Stimulated activated effector memory CD8-positive, alpha-beta T cell treated with anti-CD3 and anti-CD28 coated beads, Interleukin-12 subunit alpha, Interleukin-12 subunit beta, amount 100 ng/mL, for 72 hours (primary cell): Measurements from ENCODE around the gene KLF6.

Experiments
- ATAC-seq: fragments of 150-1000 bp; cut with Tn5 transposase; 2 replicates; pipeline ENCODE4 v1.10.0; 2021
- DNase-seq, 2 donors: peaks; one replicate each; pipeline ENCODE4 v3.0.0; 2021 to 2022; ENCODE audit warnings: low spot score in 2 of 2
- H3K27ac Mint-ChIP-seq: one replicate; pipeline ENCODE4 v1.8.0; 2022; ENCODE audit warnings: mild to moderate bottlenecking, mixed read lengths
- H3K36me3 Mint-ChIP-seq: one replicate; pipeline ENCODE4 v1.8.0; 2022; ENCODE audit warnings: mild to moderate bottlenecking, mixed read lengths
- H3K4me1 Mint-ChIP-seq: one replicate; pipeline ENCODE4 v1.8.0; 2022; ENCODE audit warnings: mixed read lengths
- H3K4me3 Mint-ChIP-seq: one replicate; pipeline ENCODE4 v1.8.0; 2022; ENCODE audit warnings: mild to moderate bottlenecking, mixed read lengths
- H3K9me3 Mint-ChIP-seq: one replicate; pipeline ENCODE4 v1.8.0; 2022; ENCODE audit warnings: mixed read lengths

KLF6 gene

GRCh38 chr10:3784510-3785250, at the start of gene KLF6:
KLF6 (minus strand) TSS chr10:3785209; CDS start chr10:3785014, 195 bp downstream.
- DNase-seq, result no peak

GRCh38 chr10:3834404-3834803, 49.4 kb upstream of the KLF6 start:
- peaks cover 57% of the 10 kb centered on the region for H3K4me1 Mint-ChIP-seq
- H3K36me3 Mint-ChIP-seq, result no peaks in the 10 kb centered on the region
- no peaks in the 10 kb centered on the region for H3K9me3 Mint-ChIP-seq

More at GRCh38 chr10:3784510-3785250, at the start of gene KLF6:
- peaks cover 75% of the 10 kb centered on the region for H3K36me3 Mint-ChIP-seq
- peaks cover 49% of the 10 kb centered on the region for H3K4me1 Mint-ChIP-seq
- peak within 1 kb of the TSS; percentile 100 for H3K27ac Mint-ChIP-seq
- H3K9me3 Mint-ChIP-seq, result peaks cover 2% of the 10 kb centered on the region
- peak; percentile 0 for ATAC-seq
- peak within 1 kb of the TSS; percentile 98 for H3K4me3 Mint-ChIP-seq

GRCh38 chr10:3833046-3833445, 48.0 kb upstream of the KLF6 start:
- peaks cover 65% of the 10 kb centered on the region for H3K4me1 Mint-ChIP-seq
- no peaks in the 10 kb centered on the region for H3K36me3 Mint-ChIP-seq
- no peaks in the 10 kb centered on the region for H3K9me3 Mint-ChIP-seq
- H3K4me3 Mint-ChIP-seq, result no peak overlapping the region
- ATAC-seq, result no peak
- no peak for DNase-seq
- no peak overlapping the region for H3K27ac Mint-ChIP-seq

More at GRCh38 chr10:3834404-3834803, 49.4 kb upstream of the KLF6 start:
- ATAC-seq, result no peak
- Mint-ChIP-seq H3K27ac (no peak overlapping the region), H3K4me3 (no peak overlapping the region)
- DNase-seq, result no peak

GRCh38 chr10:3832022-3832786, 47.2 kb upstream of the KLF6 start:
- Mint-ChIP-seq H3K4me1 (peaks cover 64% of the 10 kb centered on the region), H3K4me3 (peak overlapping the region; percentile 11), H3K9me3 (no peaks in the 10 kb centered on the region), H3K27ac (peak overlapping the region; percentile 75), H3K36me3 (no peaks in the 10 kb centered on the region)
- no peak for DNase-seq
- ATAC-seq, result no peak

GRCh38 chr10:3831608-3832007, 46.6 kb upstream of the KLF6 start:
- DNase-seq (no peak), ATAC-seq (no peak)
- peaks cover 58% of the 10 kb centered on the region for H3K4me1 Mint-ChIP-seq
- no peaks in the 10 kb centered on the region for H3K9me3 Mint-ChIP-seq
- H3K36me3 Mint-ChIP-seq, result no peaks in the 10 kb centered on the region
- no peak overlapping the region for H3K4me3 Mint-ChIP-seq
- no peak overlapping the region for H3K27ac Mint-ChIP-seq

GRCh38 chr10:3830946-3831345, 45.9 kb upstream of the KLF6 start:
- no peak overlapping the region for H3K4me3 Mint-ChIP-seq
- ATAC-seq, result no peak
- no peak overlapping the region for H3K27ac Mint-ChIP-seq
- DNase-seq, result no peak
- H3K4me1 Mint-ChIP-seq, result peaks cover 51% of the 10 kb centered on the region
- no peaks in the 10 kb centered on the region for H3K36me3 Mint-ChIP-seq
- no peaks in the 10 kb centered on the region for H3K9me3 Mint-ChIP-seq

- Mint-ChIP-seq H3K9me3 (no peaks in the 10 kb centered on the region), H3K36me3 (no peaks in the 10 kb centered on the region), H3K27ac (peak overlapping the region; percentile 95), H3K4me3 (peak overlapping the region; percentile 68), H3K4me1 (peaks cover 42% of the 10 kb centered on the region)
- DNase-seq, result no peak
- ATAC-seq, result no peak
Observed at GRCh38 chr10:3829156-3830050, 44.4 kb upstream of the KLF6 start.

- H3K4me3 Mint-ChIP-seq, result peak overlapping the region; percentile 68
- peak overlapping the region; percentile 95 for H3K27ac Mint-ChIP-seq
- no peak for DNase-seq
- no peaks in the 10 kb centered on the region for H3K9me3 Mint-ChIP-seq
- ATAC-seq, result peak; percentile 74
- peaks cover 35% of the 10 kb centered on the region for H3K4me1 Mint-ChIP-seq
- no peaks in the 10 kb centered on the region for H3K36me3 Mint-ChIP-seq
Observed at GRCh38 chr10:3828404-3829155, 43.6 kb upstream of the KLF6 start.

GRCh38 chr10:3827768-3828403, 42.9 kb upstream of the KLF6 start:
- H3K9me3 Mint-ChIP-seq, result no peaks in the 10 kb centered on the region
- DNase-seq, result no peak
- peak overlapping the region; percentile 68 for H3K4me3 Mint-ChIP-seq
- H3K4me1 Mint-ChIP-seq, result peaks cover 35% of the 10 kb centered on the region
- no peaks in the 10 kb centered on the region for H3K36me3 Mint-ChIP-seq
- ATAC-seq, result no peak
- peak overlapping the region; percentile 95 for H3K27ac Mint-ChIP-seq

- DNase-seq (no peak), ATAC-seq (no peak)
- no peaks in the 10 kb centered on the region for H3K9me3 Mint-ChIP-seq
- H3K4me3 Mint-ChIP-seq, result no peak overlapping the region
- H3K27ac Mint-ChIP-seq, result no peak overlapping the region
- H3K36me3 Mint-ChIP-seq, result no peaks in the 10 kb centered on the region
- peaks cover 32% of the 10 kb centered on the region for H3K4me1 Mint-ChIP-seq
Observed at GRCh38 chr10:3827266-3827665, 42.3 kb upstream of the KLF6 start.

- Mint-ChIP-seq H3K4me1 (peaks cover 39% of the 10 kb centered on the region), H3K36me3 (peaks cover 5% of the 10 kb centered on the region), H3K9me3 (no peaks in the 10 kb centered on the region), H3K27ac (no peak overlapping the region), H3K4me3 (no peak overlapping the region)
- DNase-seq, result no peak
- no peak for ATAC-seq
Observed at GRCh38 chr10:3825862-3826351, 40.9 kb upstream of the KLF6 start.

- peaks cover 39% of the 10 kb centered on the region for H3K4me1 Mint-ChIP-seq
- H3K4me3 Mint-ChIP-seq, result no peak overlapping the region
- no peaks in the 10 kb centered on the region for H3K9me3 Mint-ChIP-seq
- peak overlapping the region; percentile 20 for H3K27ac Mint-ChIP-seq
- DNase-seq, result no peak
- H3K36me3 Mint-ChIP-seq, result peaks cover 5% of the 10 kb centered on the region
- no peak for ATAC-seq
Observed at GRCh38 chr10:3825244-3825643, 40.2 kb upstream of the KLF6 start.

- H3K9me3 Mint-ChIP-seq, result no peaks in the 10 kb centered on the region
- peaks cover 15% of the 10 kb centered on the region for H3K4me1 Mint-ChIP-seq
- no peak overlapping the region for H3K4me3 Mint-ChIP-seq
- no peak overlapping the region for H3K27ac Mint-ChIP-seq
- H3K36me3 Mint-ChIP-seq, result peaks cover 5% of the 10 kb centered on the region
- ATAC-seq (no peak), DNase-seq (no peak)
Observed at GRCh38 chr10:3822541-3823330, 37.7 kb upstream of the KLF6 start.
